K562 (cell line): ENCODE data around the gene CDCP2. TPM values are rescaled to one million over a fixed set of nuclear protein-coding genes. Genes with fewer than 3 reads are reported as not detected.
A peak's percentile ranks its signal among the peaks of the same experiment; 100 is the strongest.

Experiments used
- ATAC-seq: fragments of 200-7000 bp; cut with Tn5 transposase; 3 replicates; pipeline ENCODE4 v1.9.1; 2020; ENCODE audit warnings: moderate library complexity
- BruUV-seq: library from RNA; stranded (reverse); fragments of 400-500 nt; replicated peaks from 2 replicates; lab custom pipeline; 2021; lab: Mats Ljungman, UMichigan
- CTCF ChIA-PET: fragments of 300-600 bp; formaldehyde crosslinking; extraction: SDS; loops from one replicate; lab custom pipeline; 2021; ENCODE audit warnings: low intra/inter-chr PET ratio; lab: Yijun Ruan, JAX
- POLR2A ChIA-PET: fragments of 300-600, 350-650 bp; sonication (Branson Sonifier 250); formaldehyde crosslinking; extraction: SDS; loops from one replicate; lab custom pipeline; 2021; ENCODE audit warnings: antibody characterized with exemption, inconsistent platforms; lab: Yijun Ruan, JAX
- DNase-seq, 4 experiments: peaks; one replicate each; pipeline versions ENCODE4 v3.0.0 to v3.0.0-alpha.2; 2011 to 2018; ENCODE audit warnings: low spot score in 3 of 4, mixed read lengths in 3 of 4; ENCODE audit errors: extremely low read depth in 1 of 4
- FAIRE-seq: peaks from 2 replicates; lab custom pipeline; 2011; peaks lifted over from hg19 to GRCh38; lab: Jason Lieb, UNC
- H2AFZ ChIP-seq: 2 replicates; pipeline ENCODE4 v1.6.0; 2011; ENCODE audit warnings: low read depth, low read length, control low read depth, inconsistent platforms
- H3K27ac ChIP-seq: fragments of 200-600 bp; 3 replicates; pipeline ENCODE4 v1.8.0; 2011; ENCODE audit warnings: low read depth, mild to moderate bottlenecking, control low read depth, inconsistent platforms, low read length, moderate library complexity, mixed read lengths; ENCODE audit errors: extremely low read depth
- H3K27me3 ChIP-seq, 2 experiments: fragments of 300-600 bp in 1 of 2; 2 replicates in 1 of 2; 3 replicates in 1 of 2; pipeline versions ENCODE4 v1.6.0 to v1.8.0; 2011; ENCODE audit warnings: inconsistent platforms in 2 of 2, low read length in 2 of 2, mild to moderate bottlenecking in 1 of 2, mixed read lengths in 1 of 2, moderate library complexity in 1 of 2; ENCODE audit not compliant: control insufficient read depth in 2 of 2, insufficient read depth in 2 of 2
- H3K36me3 ChIP-seq: fragments of 300-600 bp; 3 replicates; pipeline ENCODE4 v1.8.0; 2011; ENCODE audit warnings: mild to moderate bottlenecking, low read length, inconsistent platforms; ENCODE audit not compliant: control insufficient read depth, insufficient read depth
- H3K4me1 ChIP-seq, 2 experiments: fragments of 200-600 bp in 1 of 2; replicated peaks in 1 of 2; 2 replicates in 1 of 2; 3 replicates in 1 of 2; pipeline versions ENCODE4 v1.5.1 to v1.8.0; 2011; ENCODE audit warnings: inconsistent platforms in 2 of 2, low read length in 2 of 2, mild to moderate bottlenecking in 1 of 2, mixed read lengths in 1 of 2, moderate library complexity in 1 of 2; ENCODE audit not compliant: control insufficient read depth in 2 of 2, insufficient read depth in 2 of 2
- H3K4me2 ChIP-seq: 2 replicates; pipeline ENCODE4 v1.6.1; 2011; ENCODE audit warnings: low read length, control low read depth, inconsistent platforms, mixed read lengths; ENCODE audit not compliant: insufficient read depth
- H3K4me3 ChIP-seq: fragments of 200-600 bp; sonication (generic), shearing (Covaris generic); 2 replicates; pipeline ENCODE4 v1.5.1; 2016; ENCODE audit warnings: control low read depth, inconsistent platforms
- H3K79me2 ChIP-seq: fragments of 200-600 bp; 3 replicates; pipeline ENCODE4 v1.8.0; 2011; ENCODE audit warnings: low read length, inconsistent platforms; ENCODE audit not compliant: control insufficient read depth, insufficient read depth
- H3K9ac ChIP-seq, 2 experiments: 2 replicates each; pipeline versions ENCODE4 v1.6.0 to v1.6.1; 2011; ENCODE audit warnings: low read depth in 2 of 2, low read length in 2 of 2, control low read depth in 1 of 2, inconsistent platforms in 1 of 2, mild to moderate bottlenecking in 1 of 2, mixed read lengths in 1 of 2; ENCODE audit not compliant: insufficient read depth in 1 of 2
- H3K9me1 ChIP-seq: one replicate; pipeline ENCODE4 v1.6.0; 2011; ENCODE audit warnings: inconsistent platforms, mild to moderate bottlenecking, low read length, moderate library complexity; ENCODE audit not compliant: control insufficient read depth, insufficient read depth
- H3K9me3 ChIP-seq: replicated peaks from 2 replicates; pipeline ENCODE4 v1.5.1; 2011; ENCODE audit warnings: low read depth, low read length, inconsistent platforms; ENCODE audit not compliant: control insufficient read depth, insufficient read depth
- H4K20me1 ChIP-seq: replicated peaks from 2 replicates; pipeline ENCODE4 v1.6.1; 2011; ENCODE audit warnings: low read length, inconsistent platforms, mixed read lengths; ENCODE audit not compliant: control insufficient read depth, insufficient read depth
- CTCFL ChIP-seq: IDR thresholded peaks from 2 replicates; pipeline ENCODE4 v1.6.1; 2011; ENCODE audit warnings: borderline replicate concordance, low read depth, mild to moderate bottlenecking, moderate library complexity, low read length; ENCODE audit not compliant: insufficient read depth, poor library complexity, severe bottlenecking
- EP300 ChIP-seq: IDR thresholded peaks from 2 replicates; pipeline ENCODE4 v1.6.1; 2012; ENCODE audit warnings: low read length, improper control_type of control experiment
- RAD21 ChIP-seq, 2 experiments: fragments of 250-450 bp in 1 of 2; fragments of 450-650 bp in 1 of 2; sonication (Bioruptor Pico) in 1 of 2; formaldehyde crosslinking in 1 of 2; IDR thresholded peaks in 1 of 2; conservative IDR thresholded peaks in 1 of 2; 2 replicates each; pipeline versions ENCODE4 v1.4.0 to v1.8.0; 2020 to 2022; ENCODE audit warnings: mild to moderate bottlenecking in 2 of 2, moderate library complexity in 1 of 2
- REST ChIP-seq, 2 experiments: fragments of 450-650 bp; formaldehyde crosslinking in 1 of 2; IDR thresholded peaks; 2 replicates each; pipeline versions ENCODE4 v1.4.0 to v1.6.1; 2014 to 2020; ENCODE audit warnings: mild to moderate bottlenecking in 2 of 2, borderline replicate concordance in 1 of 2, low read depth in 1 of 2
- ZBTB1 ChIP-seq: sonication (generic); formaldehyde crosslinking; IDR thresholded peaks from 2 replicates; pipeline ENCODE4 v1.8.1; 2023; ENCODE audit warnings: missing genetic modification reagents, low read depth, mild to moderate bottlenecking, borderline replicate concordance
- ZNF639 ChIP-seq, 2 experiments: fragments of 200-800 bp in 1 of 2; sonication (Bioruptor generic) in 1 of 2; sonication (generic) in 1 of 2; formaldehyde crosslinking in 1 of 2; IDR thresholded peaks in 1 of 2; conservative IDR thresholded peaks in 1 of 2; 2 replicates each; pipeline versions ENCODE4 v1.5.0 to v1.6.1; 2016 to 2020; ENCODE audit warnings: missing compliant biosample characterization in 1 of 2, missing genetic modification characterization in 1 of 2, missing genetic modification reagents in 1 of 2
- WGBS: fragments of 100-300 bp; shearing (Covaris generic); methylation state at CpG from one replicate; pipeline ENCODE4 v1.1.6; 2016; ENCODE audit warnings: low coverage, mixed read lengths; ENCODE audit not compliant: insufficient coverage; ENCODE audit errors: missing lambda C conversion rate; 5-methylcytosine and 5-hydroxymethylcytosine counted together
- in situ Hi-C: fragments of 300-500 bp; cut with MboI; formaldehyde crosslinking; loops from 4 replicates; pipeline ENCODE4 v1.15.0; 2018; ENCODE audit warnings: inconsistent platforms, mixed read lengths
- intact Hi-C: fragments of 100-400 bp; cut with micrococcal nuclease; formaldehyde crosslinking; loops from 2 replicates; pipeline ENCODE4 v1.14.2; 2022
- polyA plus RNA-seq, 8 experiments: library from polyadenylated mRNA; depleted of rRNA in 4 of 8; stranded (reverse) in 5 of 8; unstranded in 3 of 8; fragments of >200 nt; fragmentation: Nextera tagmentation in 2 of 8; fragmentation: Illumina TruSeq in 1 of 8; extraction: Ambion mirVana in 2 of 8; extraction: Trizol in 1 of 8; gene quantifications; 2 replicates each; pipeline versions ENCODE4 v1.2.1 to v1.2.3, GENCODE V29; 2011 to 2014; ENCODE audit warnings: inconsistent platforms in 1 of 8, missing spikeins in 1 of 8
- total RNA-seq, 7 experiments: library from RNA; depleted of rRNA in 6 of 7; stranded (reverse); fragments of >200 nt in 6 of 7; fragmentation: Illumina TruSeq in 2 of 7; extraction: Trizol in 2 of 7; gene quantifications; 2 replicates each; pipeline versions ENCODE4 v1.2.1 to v1.2.3, GENCODE V29; 2011 to 2021; ENCODE audit warnings: low replicate concordance in 1 of 7

CDCP2 gene
- total and polyA plus RNA-seq, 9 of the 15 experiments (the other 6 are each of a cell fraction or from before 2014, with no cell fraction given): not detected

- FAIRE-seq: peak; percentile 26
- in situ Hi-C loops: no loop called here
- TF ChIP-seq ZBTB1 (CRISPR knock-in tag): no peak
- TF ChIP-seq ZNF639 (CRISPR knock-in tag; conservative IDR thresholded peaks at IDR 0.05 in 1 of 2, IDR thresholded peaks at IDR 0.05 in 1 of 2): no peak
- peak in 1 of 2 experiments; percentile 58; a peak in 2 of 4 replicates for TF ChIP-seq RAD21 (CRISPR knock-in tag; conservative IDR thresholded peaks at IDR 0.05 in 1 of 2, IDR thresholded peaks at IDR 0.05 in 1 of 2)
- no peak for TF ChIP-seq EP300
- TF ChIP-seq CTCFL: no peak
- TF ChIP-seq REST (IDR thresholded peaks at IDR 0.05; ENCODE audit: borderline replicate concordance): no peak; the same call in 1 of the 2 replicates
- TF ChIP-seq REST (CRISPR knock-in tag; IDR thresholded peaks at IDR 0.05; ENCODE audit: low read depth): no peak
Observed at GRCh38 chr1:54125386-54126070, 27.3 kb downstream of the CDCP2 start.

More at GRCh38 chr1:54125386-54126070, 27.3 kb downstream of the CDCP2 start:
- ChIA-PET POLR2A (interaction anchor here (0.7 to 1.3 kb wide), 5 partner anchors 9 to 90 kb away, joined by 3 to 9 read pairs (median 3); no protein-coding TSS in a partner anchor), CTCF (no interaction called here)
- Histone ChIP-seq H3K27ac (no peak overlapping the region), H3K79me2 (no peaks in the 10 kb centered on the region), H4K20me1 (peaks cover 5% of the 10 kb centered on the region; the same call in 1 of the 2 replicates), H3K4me1 (peaks cover 7 to 18% of the 10 kb centered on the region in 2 experiments; a peak in 4 of 5 replicates), H3K4me2 (no peak overlapping the region), H3K9me1 (no peaks in the 10 kb centered on the region), H2AFZ (no peak overlapping the region), H3K27me3 (peaks cover 3 to 32% of the 10 kb centered on the region in 2 experiments; a peak in 3 of 5 replicates), H3K9ac (no peak overlapping the region), H3K4me3 (no peak overlapping the region), H3K9me3 (no peaks in the 10 kb centered on the region), H3K36me3 (no peaks in the 10 kb centered on the region)
- 46% methylated on average over 8 of the region's 8 CpGs for WGBS
- intact Hi-C loops: loop anchor here (10.0 kb wide), 1 partner anchor 539 kb away; no protein-coding TSS in a partner anchor
- ATAC-seq (no peak), DNase-seq (peak in 1 of 4 experiments; percentile 27)
- BruUV-seq: no TSS peak
